Panc1 (cell line): ENCODE results near the gene USH2A. TPM values are rescaled to one million over a fixed set of nuclear protein-coding genes. Genes with fewer than 3 reads are reported as not detected.

Source experiments
- ATAC-seq: fragments of 200-7000 bp; cut with Tn5 transposase; 2 replicates; pipeline ENCODE4 v1.9.1; 2020; ENCODE audit warnings: mild to moderate bottlenecking, moderate library complexity
- BruUV-seq: library from RNA; stranded (reverse); fragments of 400-500 nt; replicated peaks from 2 replicates; lab custom pipeline; 2021; lab: Mats Ljungman, UMichigan
- CTCF ChIA-PET: fragments of 300-600 bp; sonication (Branson Sonifier 250); formaldehyde crosslinking; loops from one replicate; lab custom pipeline; 2022; ENCODE audit warnings: antibody characterized with exemption; lab: Charles Lee
- POLR2A ChIA-PET: fragments of 300-600 bp; sonication (Branson Sonifier 250); formaldehyde crosslinking; loops from one replicate; lab custom pipeline; 2022; ENCODE audit warnings: antibody characterized with exemption; lab: Charles Lee
- DNase-seq: peaks from one replicate; pipeline ENCODE4 v3.0.0-alpha.2; 2010; ENCODE audit warnings: low read depth, low spot score
- H3K27ac ChIP-seq: 2 replicates; pipeline ENCODE4 v1.5.1; 2011; ENCODE audit warnings: mild to moderate bottlenecking, low read length, inconsistent platforms
- H3K27me3 ChIP-seq: fragments of 200-500 bp; sonication (Bioruptor generic); 2 replicates; pipeline ENCODE4 v1.6.0; 2014; ENCODE audit warnings: low read length, inconsistent platforms; ENCODE audit not compliant: control insufficient read depth, insufficient read depth
- H3K36me3 ChIP-seq: fragments of 200-500 bp; sonication (Bioruptor generic); 2 replicates; pipeline ENCODE4 v1.5.1; 2014; ENCODE audit warnings: inconsistent platforms, mild to moderate bottlenecking, low read length, moderate library complexity; ENCODE audit not compliant: control insufficient read depth, insufficient read depth
- H3K4me1 ChIP-seq: 2 replicates; pipeline ENCODE4 v1.5.1; 2011; ENCODE audit warnings: inconsistent platforms, mild to moderate bottlenecking, low read length, moderate library complexity; ENCODE audit not compliant: control insufficient read depth, insufficient read depth
- H3K4me3 ChIP-seq, 2 experiments: 2 replicates each; pipeline ENCODE4 v1.5.1; 2011 to 2012; ENCODE audit warnings: low read depth in 2 of 2, low read length in 2 of 2, mild to moderate bottlenecking in 2 of 2, inconsistent platforms in 1 of 2, moderate library complexity in 1 of 2
- H3K9me3 ChIP-seq: fragments of 200-500 bp; sonication (Bioruptor generic); 2 replicates; pipeline ENCODE4 v1.5.1; 2014; ENCODE audit warnings: low read depth, mild to moderate bottlenecking, inconsistent platforms, low read length, moderate library complexity; ENCODE audit not compliant: control insufficient read depth, insufficient read depth
- POLR2AphosphoS5 ChIP-seq: IDR thresholded peaks from 2 replicates; pipeline ENCODE4 v1.6.1; 2012; ENCODE audit warnings: mild to moderate bottlenecking, low read depth, low read length, moderate library complexity
- SIN3A ChIP-seq: IDR thresholded peaks from 2 replicates; pipeline ENCODE4 v1.6.1; 2012; ENCODE audit warnings: low read depth, mild to moderate bottlenecking, low read length, moderate library complexity, borderline replicate concordance; ENCODE audit not compliant: insufficient read depth
- TCF7L2 ChIP-seq: IDR thresholded peaks from 2 replicates; pipeline ENCODE4 v1.6.1; 2011; ENCODE audit warnings: mild to moderate bottlenecking, low read depth, low read length, inconsistent platforms
- in situ Hi-C: cut with HindIII; loops from 2 replicates; pipeline ENCODE4 v1.10.0; 2016; ENCODE audit warnings: low sequenced_read_pairs, low pct_unique_long_range_greater_than_20kb
- intact Hi-C: fragments of 100-400 bp; cut with micrococcal nuclease; formaldehyde crosslinking; loops from one replicate; pipeline ENCODE4 v1.10.0; 2022; ENCODE audit not compliant: unreplicated experiment
- total RNA-seq: library from RNA; stranded (reverse); gene quantifications from one replicate; pipeline ENCODE4 v1.2.1, GENCODE V29; 2021; ENCODE audit not compliant: unreplicated experiment
- TF ChIP-seq, protein P1 (sequence below): fragments of 450-650 bp; IDR thresholded peaks from 2 replicates; pipeline ENCODE4 v1.5.1; 2017; ENCODE audit warnings: mild to moderate bottlenecking
- TF ChIP-seq, protein P2 (sequence below), 2 experiments: IDR thresholded peaks; 2 replicates each; pipeline ENCODE4 v1.6.1; 2011 to 2012; ENCODE audit warnings: low read depth in 2 of 2, control low read depth in 1 of 2, low read length in 1 of 2, mild to moderate bottlenecking in 1 of 2, moderate library complexity in 1 of 2; ENCODE audit not compliant: insufficient read depth in 1 of 2

The USH2A gene
- total RNA-seq, 1 experiment from 2014 or later, result not detected

DNA sequence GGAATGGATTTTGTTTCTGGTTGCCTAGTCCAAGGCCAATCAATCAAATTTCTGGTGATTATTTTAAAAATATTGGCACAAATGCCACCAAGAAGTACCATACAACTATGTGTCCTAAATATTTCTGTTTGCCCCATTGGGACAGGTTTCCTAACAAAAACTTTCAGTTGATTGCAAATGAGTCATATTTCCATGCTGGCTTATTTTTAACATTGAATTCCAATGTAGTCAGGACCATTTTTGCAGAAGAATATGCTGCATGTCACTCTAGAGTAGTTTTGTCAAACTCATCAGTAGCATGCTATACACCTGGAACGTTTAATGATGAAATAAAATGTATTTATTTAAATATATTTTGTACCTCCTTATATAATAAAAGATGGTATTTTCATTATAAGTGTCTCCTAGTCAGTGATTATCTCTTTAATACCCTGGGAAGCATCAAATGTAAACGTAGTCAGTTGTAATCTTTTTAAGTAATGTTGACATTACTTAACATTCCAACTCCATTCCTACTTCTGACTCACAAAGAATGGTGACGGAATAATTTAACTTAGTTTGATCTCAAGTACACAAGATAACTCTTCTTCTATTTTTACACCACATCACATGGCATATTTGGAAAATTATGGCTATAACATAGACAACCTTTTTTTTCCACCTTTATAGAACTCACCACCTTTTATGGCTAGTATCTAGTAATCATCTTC is 39.0 kb upstream of the USH2A start:
- in situ Hi-C loops (no loop called here), intact Hi-C loops (no loop called here)
- DNase-seq (no peak), ATAC-seq (no peak)
- TF ChIP-seq POLR2AphosphoS5, result no peak
- TF ChIP-seq SIN3A, result no peak
- TF ChIP-seq, protein P1, sequence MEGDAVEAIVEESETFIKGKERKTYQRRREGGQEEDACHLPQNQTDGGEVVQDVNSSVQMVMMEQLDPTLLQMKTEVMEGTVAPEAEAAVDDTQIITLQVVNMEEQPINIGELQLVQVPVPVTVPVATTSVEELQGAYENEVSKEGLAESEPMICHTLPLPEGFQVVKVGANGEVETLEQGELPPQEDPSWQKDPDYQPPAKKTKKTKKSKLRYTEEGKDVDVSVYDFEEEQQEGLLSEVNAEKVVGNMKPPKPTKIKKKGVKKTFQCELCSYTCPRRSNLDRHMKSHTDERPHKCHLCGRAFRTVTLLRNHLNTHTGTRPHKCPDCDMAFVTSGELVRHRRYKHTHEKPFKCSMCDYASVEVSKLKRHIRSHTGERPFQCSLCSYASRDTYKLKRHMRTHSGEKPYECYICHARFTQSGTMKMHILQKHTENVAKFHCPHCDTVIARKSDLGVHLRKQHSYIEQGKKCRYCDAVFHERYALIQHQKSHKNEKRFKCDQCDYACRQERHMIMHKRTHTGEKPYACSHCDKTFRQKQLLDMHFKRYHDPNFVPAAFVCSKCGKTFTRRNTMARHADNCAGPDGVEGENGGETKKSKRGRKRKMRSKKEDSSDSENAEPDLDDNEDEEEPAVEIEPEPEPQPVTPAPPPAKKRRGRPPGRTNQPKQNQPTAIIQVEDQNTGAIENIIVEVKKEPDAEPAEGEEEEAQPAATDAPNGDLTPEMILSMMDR, result no peak
- TF ChIP-seq, protein P2, sequence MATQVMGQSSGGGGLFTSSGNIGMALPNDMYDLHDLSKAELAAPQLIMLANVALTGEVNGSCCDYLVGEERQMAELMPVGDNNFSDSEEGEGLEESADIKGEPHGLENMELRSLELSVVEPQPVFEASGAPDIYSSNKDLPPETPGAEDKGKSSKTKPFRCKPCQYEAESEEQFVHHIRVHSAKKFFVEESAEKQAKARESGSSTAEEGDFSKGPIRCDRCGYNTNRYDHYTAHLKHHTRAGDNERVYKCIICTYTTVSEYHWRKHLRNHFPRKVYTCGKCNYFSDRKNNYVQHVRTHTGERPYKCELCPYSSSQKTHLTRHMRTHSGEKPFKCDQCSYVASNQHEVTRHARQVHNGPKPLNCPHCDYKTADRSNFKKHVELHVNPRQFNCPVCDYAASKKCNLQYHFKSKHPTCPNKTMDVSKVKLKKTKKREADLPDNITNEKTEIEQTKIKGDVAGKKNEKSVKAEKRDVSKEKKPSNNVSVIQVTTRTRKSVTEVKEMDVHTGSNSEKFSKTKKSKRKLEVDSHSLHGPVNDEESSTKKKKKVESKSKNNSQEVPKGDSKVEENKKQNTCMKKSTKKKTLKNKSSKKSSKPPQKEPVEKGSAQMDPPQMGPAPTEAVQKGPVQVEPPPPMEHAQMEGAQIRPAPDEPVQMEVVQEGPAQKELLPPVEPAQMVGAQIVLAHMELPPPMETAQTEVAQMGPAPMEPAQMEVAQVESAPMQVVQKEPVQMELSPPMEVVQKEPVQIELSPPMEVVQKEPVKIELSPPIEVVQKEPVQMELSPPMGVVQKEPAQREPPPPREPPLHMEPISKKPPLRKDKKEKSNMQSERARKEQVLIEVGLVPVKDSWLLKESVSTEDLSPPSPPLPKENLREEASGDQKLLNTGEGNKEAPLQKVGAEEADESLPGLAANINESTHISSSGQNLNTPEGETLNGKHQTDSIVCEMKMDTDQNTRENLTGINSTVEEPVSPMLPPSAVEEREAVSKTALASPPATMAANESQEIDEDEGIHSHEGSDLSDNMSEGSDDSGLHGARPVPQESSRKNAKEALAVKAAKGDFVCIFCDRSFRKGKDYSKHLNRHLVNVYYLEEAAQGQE (IDR thresholded peaks at IDR 0.05; ENCODE audit: insufficient read depth in 1 of 2, low read depth in 2 of 2, low read length in 1 of 2), result no peak
- no peak for TF ChIP-seq TCF7L2
- H3K4me1 ChIP-seq, result no peaks in the 10 kb centered on the region
- H3K27ac ChIP-seq, result no peak overlapping the region
- ChIA-PET CTCF (no interaction called here), POLR2A (no interaction called here)
- BruUV-seq, result no TSS peak
- no peaks in the 10 kb centered on the region for H3K27me3 ChIP-seq
- H3K36me3 ChIP-seq, result no peaks in the 10 kb centered on the region
- no peak overlapping the region for H3K4me3 ChIP-seq
- no peaks in the 10 kb centered on the region for H3K9me3 ChIP-seq

DNA sequence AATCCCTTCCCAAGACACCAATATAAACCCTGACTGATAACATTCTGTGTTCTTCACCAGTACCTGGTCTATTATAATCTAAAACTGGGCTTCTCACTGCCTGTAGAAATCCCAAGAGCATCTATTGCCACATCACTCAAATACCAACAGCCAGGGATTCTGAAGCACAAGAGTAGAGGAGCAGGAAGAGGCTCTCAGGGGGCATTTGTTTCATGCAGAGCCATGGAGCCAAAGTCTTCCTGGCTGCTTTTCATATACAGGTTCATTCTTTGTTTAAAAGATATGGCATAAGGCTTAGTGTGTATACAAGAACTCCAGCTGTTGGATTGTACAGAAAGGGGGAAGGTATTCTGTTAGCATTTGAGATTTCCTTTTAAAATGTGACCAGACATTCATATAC is 38.2 kb upstream of the USH2A start:
- Histone ChIP-seq H3K9me3 (no peaks in the 10 kb centered on the region), H3K4me1 (no peaks in the 10 kb centered on the region), H3K27ac (no peak overlapping the region), H3K36me3 (no peaks in the 10 kb centered on the region), H3K27me3 (no peaks in the 10 kb centered on the region), H3K4me3 (no peak overlapping the region)
- intact Hi-C loops, result no loop called here
- POLR2A ChIA-PET, result no interaction called here
- no peak for TF ChIP-seq POLR2AphosphoS5
- TF ChIP-seq, protein P1, result no peak
- TF ChIP-seq TCF7L2, result no peak
- TF ChIP-seq SIN3A, result no peak
- TF ChIP-seq, protein P2 (IDR thresholded peaks at IDR 0.05; ENCODE audit: insufficient read depth in 1 of 2, low read depth in 2 of 2, low read length in 1 of 2), result no peak
- in situ Hi-C loops, result no loop called here
- no peak for ATAC-seq
- CTCF ChIA-PET, result no interaction called here
- BruUV-seq, result no TSS peak
- no peak for DNase-seq
